LoVo (cell line): ENCODE results near the gene APEX2.
"Not testable (repeated sequence)": the region's sequence is repeated elsewhere in the genome, so short reads cannot be mapped to it uniquely, and the experiment has no call there.

ENCODE experiments used
- DNase-seq: peaks from one replicate; pipeline ENCODE4 v3.0.0-alpha.2; 2016; ENCODE audit warnings: low spot score

Gene APEX2

DNA sequence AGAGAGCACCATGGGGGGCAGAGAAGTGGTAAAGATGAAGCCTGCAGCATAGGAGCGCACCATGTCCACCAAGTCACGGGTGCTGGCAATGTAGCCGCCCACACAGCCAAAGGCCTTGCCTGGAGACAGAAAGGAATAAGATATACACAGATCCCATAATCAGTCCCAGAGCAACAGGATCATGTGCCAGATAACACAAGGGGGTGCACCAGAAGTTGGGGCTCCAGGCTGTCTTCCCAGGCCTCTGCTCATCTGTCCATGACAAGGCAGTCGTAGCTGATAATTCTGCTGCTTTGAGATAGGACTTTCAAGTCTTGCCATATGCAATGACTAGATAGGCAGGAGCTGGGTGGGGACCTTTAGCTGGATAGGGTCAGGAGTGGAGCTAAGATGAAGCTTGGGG lies 14.7 kb downstream of the APEX2 start:
- no peak for DNase-seq

- DNase-seq = no peak
These were observed 26.0 kb downstream of the APEX2 start for GRCh38 chrX:55026143-55026542.

GRCh38 chrX:55026840-55027239 lies 26.7 kb downstream of the APEX2 start:
- DNase-seq = no peak

DNA sequence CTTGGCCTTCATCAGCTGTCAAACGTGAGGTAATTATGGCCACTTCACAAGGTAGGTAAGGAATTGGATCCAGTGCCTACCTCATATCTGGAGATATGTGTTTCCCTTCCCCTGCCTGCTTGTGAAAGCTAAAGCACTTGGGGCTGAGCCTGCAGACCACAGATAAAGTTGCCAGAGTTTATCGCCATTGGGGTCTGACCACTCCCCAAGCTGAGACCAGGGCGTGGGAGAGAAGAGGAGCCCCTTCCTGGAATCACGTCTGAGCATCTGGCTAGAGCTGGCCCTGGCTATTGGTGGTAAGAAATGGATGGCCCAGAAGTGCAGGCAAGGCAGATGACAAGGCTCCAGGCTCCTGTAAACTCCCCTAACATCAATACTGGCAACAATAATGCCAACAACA lies 27.9 kb downstream of the APEX2 start:
- no peak for DNase-seq

- no peak for DNase-seq
These were observed 28.4 kb downstream of the APEX2 start for GRCh38 chrX:55028611-55029010.

DNA sequence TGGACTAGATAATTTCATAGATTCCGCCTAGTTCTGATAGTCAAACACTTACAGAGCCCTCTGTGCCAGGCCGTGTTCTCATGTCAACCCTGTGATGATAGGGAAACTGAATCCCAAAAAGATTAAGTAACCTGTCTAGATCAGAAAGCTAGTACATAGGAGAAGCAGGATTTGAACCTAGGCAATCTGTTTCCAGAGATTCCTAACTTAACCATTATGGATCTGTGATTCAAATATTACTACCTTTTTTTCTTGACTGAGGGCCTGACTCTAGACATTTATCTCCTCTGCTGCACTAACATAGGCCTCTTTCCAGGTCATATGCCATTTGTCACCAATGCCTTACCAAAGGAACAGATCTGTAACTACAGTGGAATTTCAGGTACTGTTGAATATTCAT lies 29.1 kb downstream of the APEX2 start:
- DNase-seq = no peak

- DNase-seq = no peak
These were observed 30.4 kb downstream of the APEX2 start, which contains the start of gene ALAS2 for GRCh38 chrX:55030271-55031205. Gene ALAS2 (minus strand): TSS chrX:55030977. CDS start chrX:55026000, 4,977 bp downstream.

GRCh38 chrX:55033429-55033828 lies 33.3 kb downstream of the APEX2 start:
- DNase-seq = no peak

GRCh38 chrX:55039471-55039870 lies 39.3 kb downstream of the APEX2 start:
- DNase-seq = no peak

- no peak for DNase-seq
These were observed 41.4 kb downstream of the APEX2 start for GRCh38 chrX:55041514-55041913.

DNA sequence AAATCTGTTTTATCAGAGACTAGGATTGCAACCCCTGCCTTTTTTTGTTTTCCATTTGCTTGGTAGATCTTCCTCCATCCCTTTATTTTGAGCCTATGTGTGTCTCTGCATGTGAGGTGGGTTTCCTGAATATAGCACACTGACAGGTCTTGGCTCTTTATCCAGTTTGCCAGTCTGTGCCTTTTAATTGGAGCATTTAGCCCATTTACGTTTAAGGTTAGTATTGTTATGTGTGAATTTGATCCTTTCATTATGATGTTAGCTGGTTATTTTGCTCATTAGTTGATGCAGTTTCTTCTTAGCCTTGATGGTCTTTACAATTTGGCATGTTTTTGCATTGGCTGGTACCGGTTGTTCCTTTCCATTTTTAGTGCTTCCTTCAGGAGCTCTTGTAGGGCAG lies 50.4 kb downstream of the APEX2 start:
- DNase-seq = not testable (repeated sequence)

DNA sequence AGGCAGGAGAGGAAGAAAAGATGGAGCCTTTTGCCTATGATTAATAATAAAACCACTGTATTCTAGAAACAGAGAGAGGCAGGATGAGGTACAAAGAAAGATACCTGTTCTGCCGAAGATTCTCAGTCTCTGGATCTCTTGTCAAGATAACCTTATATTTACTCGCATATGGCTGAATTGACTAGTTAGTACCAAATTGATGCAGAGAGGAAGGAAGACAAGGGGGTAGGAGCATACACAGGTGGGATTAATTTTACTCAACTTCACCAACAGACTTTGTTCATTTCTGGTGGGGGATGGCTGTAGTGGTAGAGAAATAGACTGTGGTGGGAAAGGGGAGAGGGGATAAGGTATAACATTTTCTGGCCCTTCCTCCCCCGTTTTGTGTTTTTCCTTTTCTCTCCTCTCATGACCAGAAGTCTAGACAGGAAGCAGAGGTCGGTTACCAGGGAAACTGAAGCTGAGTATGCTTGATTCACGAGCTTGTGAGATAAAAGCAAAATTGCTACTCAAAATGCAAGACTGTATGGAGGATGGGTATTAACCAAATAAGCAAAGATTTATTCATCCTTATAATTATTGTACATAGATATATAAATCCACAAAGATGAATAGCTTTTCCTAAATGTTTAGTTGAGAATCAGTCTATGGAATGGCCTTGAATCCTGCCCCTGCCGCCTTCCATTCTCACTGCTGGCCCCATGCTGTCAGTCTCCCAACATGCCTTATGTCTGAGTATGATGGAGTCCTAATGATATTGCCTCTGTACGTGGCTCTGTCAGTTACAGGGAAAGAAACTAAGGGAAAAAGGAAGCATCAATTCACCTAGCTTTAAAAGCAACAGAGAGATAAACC lies 56.9 kb downstream of the APEX2 start:
- no peak for DNase-seq

DNA sequence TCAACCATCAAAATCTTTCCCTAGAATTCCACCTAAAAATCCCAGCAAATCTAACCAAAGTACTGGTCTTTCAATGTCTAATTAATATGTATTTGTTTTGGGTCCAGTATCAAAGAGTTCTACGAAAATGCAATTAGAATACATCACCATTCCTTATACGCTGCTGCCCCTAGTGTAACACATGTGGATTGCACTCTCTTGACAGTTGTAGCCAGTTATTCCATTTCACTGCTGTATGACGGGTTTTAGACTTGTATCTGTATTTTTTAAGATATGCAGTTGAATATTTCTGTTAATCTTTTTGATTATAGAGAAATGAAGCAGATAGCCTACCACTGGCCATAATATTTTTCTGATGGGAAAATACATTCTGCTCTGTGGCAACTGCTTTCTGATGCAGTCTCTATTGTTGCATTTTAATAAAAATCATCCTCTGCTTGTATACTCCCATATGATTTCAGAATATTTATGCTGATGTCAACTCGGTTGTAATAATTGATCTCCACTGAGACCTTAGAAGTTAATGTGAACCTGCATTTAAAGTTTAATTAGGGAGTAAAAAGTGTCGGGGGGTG lies 57.6 kb downstream of the APEX2 start:
- peak; percentile 22 for DNase-seq
